HepG2 (cell line): ENCODE results near the gene DEDD2. TPM values are rescaled to one million over a fixed set of nuclear protein-coding genes. Genes with fewer than 3 reads are reported as not detected.

Source experiments
- ATAC-seq: fragments of 200-7000 bp; cut with Tn5 transposase; 3 replicates; pipeline ENCODE4 v1.9.1; 2020; ENCODE audit warnings: mild to moderate bottlenecking, moderate library complexity
- BruUV-seq: library from RNA; stranded (reverse); fragments of 400-500 nt; replicated peaks from 2 replicates; lab custom pipeline; 2021; lab: Mats Ljungman, UMichigan
- CTCF ChIA-PET: fragments of 300-600 bp; formaldehyde crosslinking; extraction: SDS; loops from one replicate; lab custom pipeline; 2021; ENCODE audit warnings: low total read pairs, inconsistent platforms, low intra/inter-chr PET ratio; lab: Yijun Ruan, JAX
- POLR2A ChIA-PET: fragments of 350-600 bp; sonication (Branson Sonifier 250); formaldehyde crosslinking; loops from one replicate; lab custom pipeline; 2020; ENCODE audit warnings: antibody characterized with exemption, inconsistent platforms; lab: Yijun Ruan, JAX
- DNase-seq: peaks from one replicate; pipeline ENCODE4 v3.0.0-alpha.2; 2015; ENCODE audit warnings: low spot score
- FAIRE-seq: peaks from 3 replicates; lab custom pipeline; 2011; peaks lifted over from hg19 to GRCh38; lab: Jason Lieb, UNC
- H2AFZ ChIP-seq: one replicate; pipeline ENCODE4 v1.6.1; 2011; ENCODE audit warnings: low read length, inconsistent platforms
- H3K27ac ChIP-seq: fragments of 300-600 bp; 3 replicates; pipeline ENCODE4 v1.8.0; 2011; ENCODE audit warnings: mixed run types, mild to moderate bottlenecking, mixed read lengths, low read length, inconsistent platforms; ENCODE audit not compliant: insufficient read depth; ENCODE audit errors: extremely low read length
- H3K27me3 ChIP-seq, 2 experiments: fragments of 200-600 bp in 1 of 2; 2 replicates in 1 of 2; 3 replicates in 1 of 2; pipeline versions ENCODE4 v1.6.0 to v1.8.0; 2011; ENCODE audit warnings: low read length in 2 of 2, mild to moderate bottlenecking in 2 of 2, moderate library complexity in 2 of 2, inconsistent platforms in 1 of 2; ENCODE audit not compliant: insufficient read depth in 2 of 2, control insufficient read depth in 1 of 2
- H3K36me3 ChIP-seq, 2 experiments: fragments of 200-600 bp in 1 of 2; replicated peaks in 1 of 2; 2 replicates in 1 of 2; 3 replicates in 1 of 2; pipeline versions ENCODE4 v1.5.1 to v1.8.0; 2011; ENCODE audit warnings: low read length in 2 of 2, inconsistent platforms in 1 of 2; ENCODE audit not compliant: insufficient read depth in 2 of 2, control insufficient read depth in 1 of 2
- H3K4me1 ChIP-seq: 2 replicates; pipeline ENCODE4 v1.5.1; 2012; ENCODE audit warnings: low read length, inconsistent platforms; ENCODE audit not compliant: insufficient read depth
- H3K4me2 ChIP-seq: 2 replicates; pipeline ENCODE4 v1.6.0; 2011; ENCODE audit warnings: low read depth, low read length, inconsistent platforms
- H3K4me3 ChIP-seq, 3 experiments: fragments of 200-600 bp in 1 of 3; sonication (generic), shearing (Covaris generic) in 1 of 3; replicated peaks in 1 of 3; 2 replicates each; pipeline ENCODE4 v1.5.1; 2011 to 2016; ENCODE audit warnings: low read length in 3 of 3, inconsistent platforms in 2 of 3, low read depth in 2 of 3, mild to moderate bottlenecking in 2 of 3, control low read depth in 1 of 3, mixed read lengths in 1 of 3; ENCODE audit not compliant: insufficient read depth in 1 of 3
- H3K79me2 ChIP-seq: one replicate; pipeline ENCODE4 v1.6.1; 2011; ENCODE audit warnings: low read length, inconsistent platforms; ENCODE audit not compliant: insufficient read depth
- H3K9ac ChIP-seq: 2 replicates; pipeline ENCODE4 v1.6.0; 2011; ENCODE audit warnings: mild to moderate bottlenecking, low read depth, low read length, inconsistent platforms; ENCODE audit not compliant: insufficient read depth
- H3K9me3 ChIP-seq: 2 replicates; pipeline ENCODE4 v1.5.1; 2012; ENCODE audit warnings: mild to moderate bottlenecking, low read length
- H4K20me1 ChIP-seq: 2 replicates; pipeline ENCODE4 v1.6.0; 2011; ENCODE audit warnings: inconsistent platforms, mild to moderate bottlenecking, low read length, moderate library complexity; ENCODE audit not compliant: insufficient read depth
- ATF5 ChIP-seq: sonication (generic); formaldehyde crosslinking; IDR thresholded peaks from 2 replicates; pipeline ENCODE4 v1.4.0; 2020; ENCODE audit warnings: mild to moderate bottlenecking, low read depth, missing genetic modification reagents
- ELF4 ChIP-seq: sonication (generic); formaldehyde crosslinking; IDR thresholded peaks from 2 replicates; pipeline ENCODE4 v1.5.0; 2020; ENCODE audit warnings: missing genetic modification reagents, mild to moderate bottlenecking, moderate library complexity, borderline replicate concordance
- FUBP1 ChIP-seq: sonication (generic); formaldehyde crosslinking; IDR thresholded peaks from 2 replicates; pipeline ENCODE4 v1.5.1; 2020; ENCODE audit warnings: missing genetic modification reagents, mild to moderate bottlenecking, borderline replicate concordance
- HES4 ChIP-seq: sonication (generic); formaldehyde crosslinking; IDR thresholded peaks from 2 replicates; pipeline ENCODE4 v1.9.0; 2021; ENCODE audit warnings: mild to moderate bottlenecking, missing genetic modification reagents, borderline replicate concordance
- HNRNPL ChIP-seq: fragments of 200-400 bp; formaldehyde crosslinking; IDR thresholded peaks from 2 replicates; pipeline ENCODE4 v1.6.1; 2017; ENCODE audit warnings: mild to moderate bottlenecking, low read depth, low read length
- HOXA5 ChIP-seq: sonication (generic); formaldehyde crosslinking; IDR thresholded peaks from 2 replicates; pipeline ENCODE4 v1.4.0; 2020; ENCODE audit warnings: missing genetic modification reagents
- SALL2 ChIP-seq: sonication (generic); formaldehyde crosslinking; IDR thresholded peaks from 2 replicates; pipeline ENCODE4 v1.8.1; 2023; ENCODE audit warnings: mild to moderate bottlenecking, missing genetic modification reagents, inconsistent platforms
- SYNCRIP ChIP-seq: fragments of 200-400 bp; formaldehyde crosslinking; IDR thresholded peaks from 2 replicates; pipeline ENCODE4 v1.6.1; 2018; ENCODE audit warnings: mild to moderate bottlenecking, low read depth, low read length; ENCODE audit not compliant: insufficient read depth
- ZKSCAN8 ChIP-seq: IDR thresholded peaks from 2 replicates; pipeline ENCODE4 v1.6.1; 2016; ENCODE audit warnings: borderline replicate concordance, missing genetic modification reagents, missing compliant biosample characterization
- ZNF292 ChIP-seq: sonication (generic); formaldehyde crosslinking; IDR thresholded peaks from 2 replicates; pipeline ENCODE4 v1.8.1; 2022; ENCODE audit warnings: mild to moderate bottlenecking, low read depth, missing genetic modification reagents, borderline replicate concordance
- ZNF550 ChIP-seq: sonication (generic); formaldehyde crosslinking; IDR thresholded peaks from 2 replicates; pipeline ENCODE4 v1.4.0; 2020; ENCODE audit warnings: mild to moderate bottlenecking, missing genetic modification reagents, borderline replicate concordance
- ZNF558 ChIP-seq: sonication (generic); formaldehyde crosslinking; IDR thresholded peaks from 2 replicates; pipeline ENCODE4 v1.9.0; 2022; ENCODE audit warnings: mild to moderate bottlenecking, missing genetic modification reagents, borderline replicate concordance
- ZNF724P ChIP-seq: sonication (generic); formaldehyde crosslinking; IDR thresholded peaks from 2 replicates; pipeline ENCODE4 v1.8.0; 2022; ENCODE audit warnings: missing genetic modification reagents, borderline replicate concordance
- WGBS: methylation state at CpG from one replicate; pipeline ENCODE4 v1.1.6; 2017; ENCODE audit warnings: low lambda C conversion rate; 5-methylcytosine and 5-hydroxymethylcytosine counted together
- in situ Hi-C: cut with HindIII; loops from 2 replicates; pipeline ENCODE4 v1.10.0; 2017; ENCODE audit warnings: low pct_unique_long_range_greater_than_20kb; ENCODE audit not compliant: extremely low pct_ligation_motif_present
- intact Hi-C: fragments of 100-400 bp; cut with micrococcal nuclease; formaldehyde crosslinking; loops from one replicate; pipeline ENCODE4 v1.10.0; 2022; ENCODE audit not compliant: unreplicated experiment
- polyA plus RNA-seq, 8 experiments: library from polyadenylated mRNA; depleted of rRNA in 3 of 8; stranded (reverse) in 7 of 8; unstranded in 1 of 8; fragments of >200 nt; fragmentation: Illumina TruSeq in 4 of 8; extraction: Trizol in 4 of 8; gene quantifications; 2 replicates each; pipeline versions ENCODE4 v1.2.1 to v1.2.3, GENCODE V29; 2011 to 2016; ENCODE audit warnings: low read depth in 4 of 8, missing spikeins in 1 of 8, mixed read lengths in 1 of 8; ENCODE audit not compliant: insufficient read depth in 1 of 8
- total RNA-seq, 5 experiments: library from RNA; depleted of rRNA; stranded (reverse); fragments of >200 nt; fragmentation: Illumina TruSeq; extraction: Trizol; gene quantifications; 2 replicates each; pipeline ENCODE4 v1.2.3, GENCODE V29; 2016; ENCODE audit warnings: low read depth in 1 of 5

Gene DEDD2
- total and polyA plus RNA-seq, 2 of the 13 experiments (the other 11 are each of a cell fraction or from before 2014, with no cell fraction given) = 19.2 to 24.7 TPM

GRCh38 chr19:42150911-42151361 lies 66.5 kb downstream of the DEDD2 start (continued):
- TF ChIP-seq ZKSCAN8 (no peak), SYNCRIP (no peak), HNRNPL (no peak), ATF5 (no peak)

- intact Hi-C loops = no loop called here
- no TSS peak for BruUV-seq
- no peak for FAIRE-seq
- Histone ChIP-seq H2AFZ (no peak overlapping the region), H3K4me2 (no peak overlapping the region), H3K9ac (no peak overlapping the region), H3K27ac (no peak overlapping the region)
- DNase-seq = no peak
- WGBS = 6% methylated on average over 8 of the region's 17 CpGs
- TF ChIP-seq HES4 (CRISPR knock-in tag) = no peak
- TF ChIP-seq FUBP1 (CRISPR knock-in tag) = no peak
- no peak for TF ChIP-seq ZNF292 (CRISPR knock-in tag)
- TF ChIP-seq ZNF558 (CRISPR knock-in tag) = no peak
- TF ChIP-seq SALL2 (CRISPR knock-in tag) = no peak
- no peak for TF ChIP-seq ZNF724P (CRISPR knock-in tag)
- no peak for TF ChIP-seq ELF4 (CRISPR knock-in tag)
- no peak for TF ChIP-seq HOXA5 (CRISPR knock-in tag)
- no peak for TF ChIP-seq ZNF550 (CRISPR knock-in tag)
- TF ChIP-seq, all 625 proteins: peak for 0
- ATAC-seq = no peak
- no peaks in the 10 kb centered on the region for H3K9me3 ChIP-seq
- ChIA-PET POLR2A (no interaction called here), CTCF (no interaction called here)
- H4K20me1 ChIP-seq = no peaks in the 10 kb centered on the region
- in situ Hi-C loops = no loop called here
- peaks cover 10 to 49% of the 10 kb centered on the region in 2 experiments; a peak in 4 of 5 replicates for H3K27me3 ChIP-seq
- no peaks in the 10 kb centered on the region for H3K4me1 ChIP-seq
- no peaks in the 10 kb centered on the region for H3K36me3 ChIP-seq
- no peaks in the 10 kb centered on the region for H3K79me2 ChIP-seq
- H3K4me3 ChIP-seq = no peak overlapping the region
Measured at GRCh38 chr19:42150364-42150763, 67.1 kb downstream of the DEDD2 start.
